HG03439 (cell line): Measurements from ENCODE around the gene COLQ.
"Not testable (repeated sequence)": the region's sequence is repeated elsewhere in the genome, so short reads cannot be mapped to it uniquely, and the experiment has no call there.

Experiments used
- ATAC-seq: cut with Tn5 transposase; IDR thresholded peaks from one replicate; pipeline ENCODE4 v1.9.1; 2021; ENCODE audit warnings: mild to moderate bottlenecking, moderate library complexity; ENCODE audit not compliant: unreplicated experiment

Gene COLQ

DNA sequence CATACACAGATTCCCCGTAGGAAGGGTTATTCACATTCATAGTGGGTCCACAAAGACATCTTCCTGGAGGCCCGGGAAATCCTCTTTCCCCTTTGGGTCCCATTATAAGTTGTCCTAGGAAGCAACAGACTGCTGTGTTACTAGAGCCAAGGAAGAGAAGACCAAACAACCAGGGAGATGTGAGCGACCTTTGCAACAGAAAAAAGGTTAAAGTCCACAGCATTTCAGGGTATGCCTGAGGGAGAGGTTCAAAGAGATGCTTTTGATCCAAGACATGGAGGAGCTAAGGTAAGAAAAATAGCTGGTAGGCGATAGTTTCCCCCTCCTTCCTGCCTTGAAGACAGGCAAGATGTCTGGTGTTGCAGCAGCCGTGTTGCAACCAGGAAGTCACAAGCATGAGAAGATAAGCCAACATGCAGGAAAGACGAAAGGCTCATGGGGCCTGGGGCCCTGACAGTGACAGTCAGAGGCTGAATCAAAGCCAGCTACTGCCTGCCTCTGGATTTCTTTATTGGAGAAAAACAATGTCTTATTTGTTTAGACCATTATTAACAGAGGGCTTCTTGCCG is 63.2 kb downstream of the COLQ start:
- ATAC-seq: no peak

DNA sequence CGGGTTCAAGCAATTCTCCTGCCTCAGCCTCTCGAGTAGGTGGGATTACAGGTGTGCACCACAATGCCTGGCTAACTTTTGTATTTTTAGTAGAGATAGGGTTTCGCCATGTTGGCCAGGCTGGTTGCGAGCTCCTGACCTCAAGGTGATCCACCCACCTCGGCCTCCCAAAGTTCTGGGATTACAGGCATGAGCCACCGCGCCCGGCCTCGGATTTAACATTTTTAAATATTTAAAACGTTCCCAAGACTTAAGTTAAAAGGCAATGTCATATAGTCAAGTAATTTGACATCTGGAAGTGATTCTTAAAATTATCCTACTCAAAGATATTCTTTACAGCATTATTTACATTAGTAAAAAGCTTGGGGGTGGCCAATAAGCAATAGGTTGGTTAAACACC is 64.6 kb downstream of the COLQ start:
- ATAC-seq: not testable (repeated sequence)

DNA sequence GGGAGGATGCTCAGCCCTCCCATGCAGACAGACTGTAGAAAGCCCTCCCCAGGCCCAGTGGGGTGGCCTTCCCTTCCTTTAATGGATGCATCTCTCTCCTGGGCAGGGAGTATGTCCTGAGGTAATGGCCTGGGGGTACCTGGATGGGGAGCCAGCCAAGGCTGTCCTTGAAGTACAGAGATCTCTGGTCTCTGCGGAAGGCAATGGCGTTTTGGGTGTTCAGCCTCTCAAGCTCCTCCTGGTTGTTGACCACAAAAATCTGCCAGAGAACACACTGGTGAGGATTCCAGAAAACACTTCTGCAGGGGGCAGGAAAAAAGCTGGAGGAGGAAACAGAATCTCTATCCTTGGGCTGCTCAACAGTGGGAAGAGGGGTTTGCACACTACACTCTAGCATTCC is 65.2 kb downstream of the COLQ start:
- no peak for ATAC-seq

DNA sequence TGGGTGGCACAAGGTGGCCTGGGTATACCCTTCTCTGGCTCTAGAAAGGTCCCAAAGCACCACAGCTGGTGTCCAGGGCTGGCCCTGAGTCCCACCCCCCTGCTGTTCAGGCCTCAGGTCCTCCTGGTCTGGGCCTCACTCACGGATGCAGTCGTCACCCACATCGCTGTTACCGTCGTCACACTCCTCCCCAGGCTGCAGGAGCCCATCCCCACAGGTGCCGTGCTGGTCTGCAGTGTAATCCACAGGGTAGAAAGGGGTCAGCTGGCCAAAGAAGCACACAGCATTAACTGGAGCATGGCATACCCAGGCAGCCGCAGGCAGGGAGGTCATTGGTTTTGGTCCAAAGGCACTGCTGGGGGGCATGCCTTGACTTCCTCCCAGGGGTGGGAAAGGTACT is 65.8 kb downstream of the COLQ start:
- no peak for ATAC-seq

DNA sequence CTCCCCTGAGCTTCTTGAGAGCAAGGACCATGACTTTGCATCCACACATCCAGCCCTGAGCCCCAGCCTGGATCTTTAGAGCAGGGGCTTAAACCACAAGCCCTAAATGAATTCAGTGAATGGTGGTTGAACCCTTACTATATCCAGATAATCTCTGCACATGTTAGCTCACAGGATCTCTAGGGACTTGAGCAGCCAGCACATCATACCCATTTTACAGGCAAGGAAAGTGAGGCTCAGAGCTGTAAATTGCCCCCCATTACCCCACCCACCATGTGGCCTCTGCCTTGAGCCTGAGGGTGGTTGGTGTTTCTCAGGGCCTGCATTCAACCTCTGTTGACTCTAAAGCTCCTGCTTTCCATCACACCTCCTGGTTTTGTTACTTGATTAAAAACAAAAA is 66.5 kb downstream of the COLQ start:
- ATAC-seq: no peak

DNA sequence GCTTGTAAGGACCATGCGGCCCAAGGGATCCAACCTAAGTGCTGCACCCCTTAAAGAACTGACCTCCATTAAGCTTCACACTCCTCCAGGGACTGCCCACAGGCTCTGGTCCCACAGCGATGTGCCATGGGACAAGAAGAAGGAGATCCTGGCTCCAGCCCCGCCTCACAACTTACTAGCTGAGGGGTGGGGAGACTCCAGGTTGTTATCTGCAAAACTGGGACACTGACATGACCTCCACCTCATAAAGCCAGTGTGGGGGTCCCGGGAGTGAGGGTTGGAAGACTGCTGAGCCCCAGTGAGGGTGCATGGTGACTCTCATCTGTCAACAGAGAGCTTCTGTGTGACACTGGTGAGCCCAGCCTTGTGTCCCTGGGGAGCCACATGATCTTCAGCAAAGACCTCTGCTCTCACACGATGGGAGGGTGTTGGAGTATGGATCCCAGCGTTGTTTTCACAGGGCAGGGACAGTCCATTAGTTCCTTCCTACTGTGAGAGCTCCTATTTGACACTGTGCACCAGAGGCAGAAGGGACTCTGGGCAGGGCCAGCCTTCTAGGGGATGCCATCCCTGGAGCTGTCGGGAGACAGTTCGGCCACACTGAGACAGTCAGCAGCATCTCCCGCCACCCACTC is 67.4 kb downstream of the COLQ start:
- ATAC-seq: no peak

DNA sequence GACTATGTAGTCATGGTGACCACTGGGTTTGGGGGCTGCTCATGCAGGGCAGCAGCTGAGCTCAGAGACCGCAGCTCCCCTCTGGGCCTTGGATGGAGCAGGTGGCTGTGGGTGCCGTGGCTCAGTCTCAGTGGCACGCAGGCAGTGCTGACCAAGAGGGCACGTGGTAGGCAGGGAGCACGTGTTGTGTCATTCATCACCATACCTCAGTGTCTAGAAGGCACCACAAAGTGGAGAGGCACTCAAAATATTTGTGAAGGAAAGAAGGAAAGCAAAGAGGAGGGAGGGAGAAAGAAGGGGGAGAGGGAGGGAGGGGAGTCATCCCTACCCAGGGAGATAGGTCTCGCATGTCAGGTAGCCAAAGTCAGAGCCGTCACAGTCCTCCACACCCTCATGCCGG is 68.0 kb downstream of the COLQ start:
- no peak for ATAC-seq

DNA sequence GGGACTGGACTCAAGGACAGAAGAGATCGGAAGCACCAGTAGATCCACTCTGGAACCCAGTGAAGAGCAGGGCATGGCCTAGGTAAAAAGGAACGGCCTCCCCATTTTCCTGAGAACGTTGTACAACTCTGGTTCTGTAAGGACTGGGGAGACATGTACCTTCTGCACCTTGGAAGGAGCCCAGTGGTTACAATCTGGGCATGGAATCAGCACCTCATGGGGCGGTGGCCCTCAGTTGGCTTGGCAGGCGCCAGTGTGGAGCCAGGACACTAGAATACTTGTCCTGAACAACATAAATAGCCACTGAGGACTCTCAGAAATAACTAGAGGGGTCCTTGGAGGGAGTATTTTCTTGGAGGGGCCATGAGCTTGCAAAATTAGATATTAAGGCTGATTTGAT is 68.5 kb downstream of the COLQ start:
- ATAC-seq: no peak

DNA sequence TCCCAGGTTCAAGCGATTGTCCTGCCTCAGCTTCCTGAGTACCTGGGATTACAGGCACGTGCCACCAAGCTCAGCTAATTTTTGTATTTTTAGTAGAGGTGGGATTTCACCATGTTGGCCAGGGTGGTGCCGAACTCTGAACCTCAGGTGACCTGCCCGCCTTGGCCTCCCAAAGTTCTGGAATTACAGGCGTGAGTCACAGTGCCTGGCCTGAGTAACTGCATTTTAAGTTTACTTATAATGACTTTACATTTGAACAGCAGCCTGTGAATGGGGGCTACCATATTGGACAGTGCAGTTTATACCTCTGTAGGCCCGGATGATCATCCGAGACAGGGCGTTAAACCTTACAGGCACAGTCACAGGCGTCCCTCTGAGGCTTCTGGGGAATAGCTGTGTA is 69.3 kb downstream of the COLQ start:
- no peak for ATAC-seq

DNA sequence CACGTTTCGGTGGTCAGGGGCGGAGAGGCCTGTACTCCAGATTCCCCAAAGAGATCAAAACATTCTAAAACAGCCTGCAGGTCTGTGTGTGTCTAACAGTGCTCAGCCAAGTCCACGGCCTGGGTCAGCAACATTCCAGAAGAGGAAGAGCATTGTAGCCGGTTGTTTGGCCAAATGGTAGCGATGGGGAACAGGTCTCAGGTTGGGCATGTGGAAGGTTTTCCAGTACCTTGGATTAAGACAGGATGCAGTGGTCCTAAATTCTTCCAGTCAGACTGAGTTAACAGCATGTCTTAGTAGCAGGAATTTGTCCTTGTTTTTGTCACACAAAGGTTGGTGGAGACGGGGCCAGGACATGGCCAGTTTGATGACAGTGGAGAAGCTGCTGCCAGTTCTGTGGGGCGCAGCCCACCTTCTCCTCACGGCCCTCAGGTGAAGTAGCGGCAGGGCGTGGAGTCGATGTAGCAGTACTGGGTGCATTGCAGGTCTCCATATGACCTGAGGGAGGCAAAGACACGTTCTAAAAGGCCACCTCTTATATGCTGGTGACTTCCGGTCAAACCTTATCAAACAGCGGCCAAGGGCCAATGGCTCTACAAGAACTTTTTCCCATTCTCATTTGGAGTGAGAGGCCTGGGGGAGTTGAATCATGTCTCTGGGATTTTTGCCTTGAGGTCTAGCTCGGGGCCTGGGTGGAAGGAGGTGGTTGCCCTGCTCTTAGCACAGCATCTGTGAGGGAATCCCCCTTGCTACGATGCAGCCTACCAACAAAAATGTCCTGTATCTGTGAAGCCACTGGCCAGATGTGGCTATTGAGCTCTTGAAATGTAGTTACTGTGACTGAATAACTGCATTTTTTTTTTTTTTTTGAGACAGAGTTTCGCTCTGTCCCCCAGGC is 70.0 kb downstream of the COLQ start:
- no peak for ATAC-seq

DNA sequence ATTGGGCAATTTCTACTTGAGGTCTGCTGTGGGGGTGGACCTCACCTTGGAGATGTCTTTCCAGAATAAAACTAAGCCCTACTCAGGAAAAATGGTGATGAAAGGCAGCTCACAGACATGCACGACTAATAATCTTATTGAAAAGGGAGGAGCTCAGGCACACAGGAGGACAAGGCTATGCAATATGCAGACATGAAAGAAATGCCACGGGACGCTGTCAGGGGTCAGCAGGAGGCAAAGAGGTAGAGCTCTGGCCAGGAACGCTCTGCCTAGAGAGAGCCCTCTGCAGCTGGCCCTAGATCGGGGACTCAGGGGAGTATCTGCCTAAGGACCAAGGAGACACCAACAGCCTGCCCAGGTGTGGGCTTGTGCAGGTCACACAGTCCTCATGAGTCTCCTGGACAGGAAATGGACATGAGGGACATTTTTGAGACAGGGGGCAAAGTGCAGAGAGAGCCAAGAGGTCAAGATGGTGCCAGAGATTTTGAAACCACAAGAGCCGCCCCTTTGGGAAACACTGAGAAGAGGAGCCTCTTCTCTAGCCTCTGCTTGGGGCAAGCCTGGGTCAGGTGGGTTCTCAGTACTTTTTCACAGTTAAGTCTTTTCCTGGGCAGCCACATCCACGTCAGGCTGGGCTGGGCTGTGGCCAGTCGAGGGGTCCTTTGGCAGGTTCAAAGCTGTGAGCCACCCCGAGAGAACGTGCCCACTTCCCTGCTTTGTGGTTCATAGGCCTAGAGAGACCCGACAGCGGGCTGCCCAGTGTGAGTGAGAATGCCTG is 70.9 kb downstream of the COLQ start:
- no peak for ATAC-seq

DNA sequence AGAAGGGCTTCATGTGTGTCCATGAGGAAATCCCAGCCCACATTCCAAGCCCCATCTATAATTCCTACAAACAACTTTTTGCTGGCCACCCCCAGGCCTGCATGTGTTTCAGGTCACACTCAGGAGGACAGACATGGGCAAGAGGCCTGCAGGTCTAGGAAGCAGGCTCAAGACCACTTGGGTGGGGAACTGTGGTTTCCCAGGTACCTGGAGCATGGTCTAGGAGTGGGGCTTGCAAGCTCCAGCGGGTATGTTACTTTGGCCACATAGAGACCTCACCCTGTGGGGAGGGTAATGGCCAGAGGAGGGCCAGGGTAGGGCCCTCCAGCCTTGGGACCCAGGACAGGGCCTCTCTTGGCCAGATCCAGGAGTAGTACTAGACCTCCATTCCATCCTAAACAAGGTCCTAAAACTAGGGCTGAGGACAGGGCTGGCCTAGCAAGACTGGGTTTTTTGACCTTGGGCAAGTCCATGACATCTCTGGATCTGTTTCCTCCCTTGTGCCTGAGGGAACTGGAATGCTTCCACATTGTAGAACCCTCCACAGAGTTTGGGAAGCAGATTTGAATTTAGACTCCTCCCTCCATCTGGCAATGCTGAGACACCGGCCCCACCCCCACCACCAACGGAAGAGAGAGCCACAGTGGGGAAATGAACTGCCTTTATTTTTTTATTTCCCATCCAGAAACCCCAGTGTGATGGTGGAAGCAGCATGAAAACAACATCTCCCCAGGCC is 71.8 kb downstream of the COLQ start:
- ATAC-seq: no peak

DNA sequence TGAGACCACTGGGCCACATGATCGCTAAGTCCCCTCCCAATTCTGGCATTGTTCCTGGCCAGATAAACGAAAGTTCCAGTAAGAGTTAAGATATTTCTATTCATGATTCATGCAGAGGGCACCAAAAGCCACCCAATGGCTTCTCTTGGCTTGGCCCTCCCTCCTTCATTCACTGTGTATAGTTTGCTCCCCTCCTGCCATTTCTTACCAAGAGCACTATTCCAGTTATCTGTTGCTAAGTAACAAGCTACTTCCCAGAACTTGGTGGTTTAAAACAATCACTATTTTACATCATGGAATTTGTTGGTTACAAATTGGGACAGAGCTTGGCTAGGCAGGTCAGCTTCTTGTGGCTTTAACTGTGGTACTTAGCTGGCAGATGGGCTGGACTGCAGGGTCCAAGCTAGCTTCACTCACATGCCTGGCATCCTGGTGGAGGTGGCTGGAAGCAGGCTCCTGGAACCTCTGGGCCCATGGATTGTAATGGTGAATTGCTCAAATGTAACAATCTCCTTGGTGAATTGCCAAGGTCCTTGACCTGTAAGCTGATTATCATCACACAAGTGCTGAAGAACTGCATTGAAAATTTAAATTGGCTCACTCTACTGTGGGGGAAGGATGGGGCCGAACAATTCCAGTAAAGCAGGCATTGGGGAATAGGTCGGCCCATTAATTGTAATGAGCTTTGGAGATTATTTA is 77.5 kb downstream of the COLQ start:
- no peak for ATAC-seq

DNA sequence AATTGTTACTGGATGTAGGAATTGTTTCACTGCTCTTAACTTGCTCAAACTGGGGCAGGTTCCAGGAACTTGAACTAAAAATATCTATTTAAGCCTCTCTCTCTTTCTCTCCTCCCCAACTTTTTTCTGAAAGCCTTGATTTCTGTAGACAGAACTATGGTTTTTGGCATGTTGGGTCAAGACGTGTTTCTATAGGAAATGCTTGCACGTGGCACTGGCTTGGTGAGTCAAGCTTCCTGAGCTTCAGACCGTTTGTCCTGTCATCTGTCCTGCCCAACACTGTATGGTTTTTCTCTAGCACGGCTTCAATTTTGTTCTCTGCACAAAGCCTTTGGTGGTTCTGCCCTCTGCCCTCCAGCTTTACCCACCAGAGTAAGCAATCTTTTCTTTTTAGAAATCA is 80.6 kb downstream of the COLQ start:
- no peak for ATAC-seq

DNA sequence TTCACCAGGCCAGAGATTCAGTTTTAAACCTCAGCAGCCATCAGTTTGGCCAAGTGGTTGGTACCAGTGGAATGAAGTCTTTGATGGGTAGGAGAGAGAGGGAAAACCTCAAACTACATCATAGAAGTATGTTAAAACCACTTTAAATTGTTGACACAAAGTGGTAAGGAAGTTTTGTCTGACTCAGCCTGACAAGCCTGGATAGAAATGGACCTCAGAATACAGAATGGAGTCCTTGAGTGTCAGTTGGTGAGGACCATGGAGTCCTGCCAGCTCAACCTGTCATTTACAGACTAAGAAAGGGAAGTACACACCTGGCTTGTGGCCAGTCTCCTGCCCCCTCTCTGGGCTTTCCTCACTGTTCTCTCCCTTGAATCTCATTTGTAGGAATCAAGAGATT is 82.0 kb downstream of the COLQ start:
- ATAC-seq: no peak

DNA sequence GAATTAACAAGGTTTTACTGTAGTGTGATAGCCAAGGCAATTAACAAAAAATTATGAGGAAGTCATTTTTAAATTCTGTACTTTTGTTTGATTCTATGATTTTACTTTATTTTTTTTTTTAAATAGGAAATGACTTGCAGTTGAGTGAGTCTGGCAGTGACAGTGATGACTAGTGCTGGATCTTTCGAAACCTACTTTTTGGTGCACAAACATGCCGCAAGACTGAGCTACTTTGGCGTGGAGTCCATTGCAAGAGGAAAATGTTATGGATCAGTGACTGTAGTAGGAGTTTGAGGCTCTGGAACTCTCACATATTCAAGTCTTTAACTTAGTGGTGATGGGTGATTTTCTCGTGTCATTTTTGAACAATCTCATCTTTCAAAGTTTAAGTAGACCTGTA is 82.5 kb downstream of the COLQ start:
- no peak for ATAC-seq

DNA sequence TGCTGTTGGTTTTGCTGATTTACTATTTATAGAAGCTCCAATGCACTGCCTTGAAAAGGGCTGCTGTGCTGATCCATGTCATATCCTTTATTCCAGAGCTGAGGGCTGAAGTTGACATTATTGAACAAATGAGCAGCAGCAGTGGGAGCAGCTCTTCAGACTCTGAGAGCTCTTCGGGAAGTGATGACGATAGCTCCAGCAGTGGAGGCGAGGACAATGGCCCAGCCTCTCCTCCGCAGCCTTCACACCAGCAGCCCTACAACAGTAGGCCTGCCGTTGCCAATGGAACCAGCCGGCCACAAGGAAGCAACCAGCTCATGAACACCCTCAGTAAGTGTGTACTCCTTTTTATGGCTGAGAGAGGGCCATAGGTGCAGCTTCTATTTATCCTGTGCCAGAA is 85.3 kb downstream of the COLQ start:
- no peak for ATAC-seq

DNA sequence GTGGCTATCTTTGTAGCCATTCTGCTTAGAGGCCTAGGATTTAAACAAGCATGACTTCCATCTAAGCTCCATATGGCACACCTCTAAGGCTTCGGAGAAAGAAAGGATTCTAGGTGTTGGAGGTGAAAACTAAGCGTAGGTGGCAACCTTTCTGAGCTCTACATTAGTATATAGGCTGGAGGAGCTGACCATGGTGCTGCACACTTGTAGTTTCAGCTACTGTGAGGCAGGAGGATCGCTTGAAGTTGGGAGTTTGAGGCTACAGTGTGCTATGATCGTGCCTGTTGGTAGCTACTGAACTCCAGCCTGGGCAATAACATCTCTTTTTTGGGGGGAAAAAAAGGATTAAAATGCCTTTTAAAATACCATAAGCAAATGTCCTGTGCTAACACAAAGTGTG is 86.8 kb downstream of the COLQ start:
- ATAC-seq: no peak

DNA sequence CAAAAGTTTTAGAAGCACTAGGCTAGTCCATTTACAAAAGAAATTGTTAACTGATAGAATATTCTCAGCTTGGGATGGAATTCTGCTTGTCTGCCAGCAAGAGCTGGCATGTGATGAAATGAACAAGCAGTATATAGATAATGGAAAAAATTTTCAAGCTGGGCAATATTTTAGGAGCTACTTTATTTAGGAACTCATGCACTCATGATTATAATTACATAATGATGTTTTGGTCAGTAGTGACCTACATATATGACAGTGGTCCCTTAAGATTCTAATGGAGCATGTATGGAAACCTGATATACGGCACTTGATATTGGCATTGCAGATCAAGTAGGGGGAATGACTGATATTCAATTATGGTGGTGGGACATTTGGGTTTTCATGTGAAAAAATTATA is 88.0 kb downstream of the COLQ start:
- ATAC-seq: no peak

DNA sequence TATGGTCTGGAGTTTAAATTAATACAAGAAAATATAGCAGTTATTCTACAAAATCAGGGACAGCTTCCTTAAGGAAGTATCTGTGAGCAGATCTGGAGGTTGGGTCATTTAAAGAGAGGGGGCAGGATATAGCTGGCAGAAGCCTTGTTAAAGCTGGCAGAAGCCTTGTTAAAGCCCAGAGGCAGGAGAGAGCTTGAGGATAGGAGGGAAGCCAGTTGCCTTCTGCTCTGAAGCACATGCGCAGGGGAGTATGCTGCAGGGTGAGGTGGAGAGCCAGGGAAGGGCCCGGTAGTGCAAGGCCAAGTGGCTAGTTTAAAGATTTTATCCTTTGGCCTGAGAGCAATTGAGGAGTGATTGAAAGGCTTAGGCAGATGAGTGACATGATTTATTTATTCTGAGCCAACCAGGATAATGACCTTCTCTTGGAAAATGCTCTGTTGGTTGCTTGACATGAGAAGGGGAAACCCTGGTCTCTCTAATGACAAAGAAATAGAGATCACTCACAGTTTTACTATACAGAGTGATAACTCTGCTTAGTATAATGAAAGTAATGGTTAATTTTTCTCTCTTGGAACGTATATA is 90.2 kb downstream of the COLQ start:
- no peak for ATAC-seq
